NAMALWA (cell line): Measurements from ENCODE around the gene ERN2.
"Not testable (repeated sequence)": the region's sequence is repeated elsewhere in the genome, so short reads cannot be mapped to it uniquely, and the experiment has no call there.

Experiments used
- DNase-seq: peaks from one replicate; pipeline ENCODE4 v3.0.0-alpha.2; 2015; ENCODE audit warnings: low spot score

ERN2 gene

GRCh38 chr16:23722613-23723240 is 9.7 kb upstream of the ERN2 start:
- not testable (repeated sequence) for DNase-seq

- no peak for DNase-seq
These were observed 3.5 kb upstream of the ERN2 start for GRCh38 chr16:23716484-23716883.

GRCh38 chr16:23711785-23712184 is 1.2 kb downstream of the ERN2 start:
- DNase-seq: no peak

- no peak for DNase-seq
These were observed 2.5 kb downstream of the ERN2 start for GRCh38 chr16:23710504-23710903.

- no peak for DNase-seq
These were observed 3.0 kb downstream of the ERN2 start for GRCh38 chr16:23710008-23710407.

GRCh38 chr16:23709536-23709935 is 3.5 kb downstream of the ERN2 start:
- DNase-seq: no peak

- DNase-seq: no peak
These were observed 6.6 kb downstream of the ERN2 start for GRCh38 chr16:23706439-23706838.

GRCh38 chr16:23705517-23705902 is 7.5 kb downstream of the ERN2 start:
- no peak for DNase-seq

GRCh38 chr16:23704772-23705516 is 8.1 kb downstream of the ERN2 start:
- no peak for DNase-seq

- no peak for DNase-seq
These were observed 10.1 kb downstream of the ERN2 start for GRCh38 chr16:23702951-23703350.

GRCh38 chr16:23701045-23701444 is 12.0 kb downstream of the ERN2 start:
- no peak for DNase-seq

- DNase-seq: no peak
These were observed 12.5 kb downstream of the ERN2 start for GRCh38 chr16:23700509-23700908.

- DNase-seq: no peak
These were observed 12.9 kb downstream of the ERN2 start for GRCh38 chr16:23700093-23700492.

- DNase-seq: no peak
These were observed 13.9 kb downstream of the ERN2 start for GRCh38 chr16:23699100-23699499.

- DNase-seq: no peak
These were observed 17.3 kb downstream of the ERN2 start for GRCh38 chr16:23695756-23696155.

GRCh38 chr16:23694644-23695373 is 18.2 kb downstream of the ERN2 start:
- DNase-seq: no peak

- no peak for DNase-seq
These were observed 18.8 kb downstream of the ERN2 start for GRCh38 chr16:23694265-23694643.

GRCh38 chr16:23692190-23692837 is 20.7 kb downstream of the ERN2 start:
- no peak for DNase-seq

- DNase-seq: peak; percentile 36
These were observed 21.4 kb downstream of the ERN2 start for GRCh38 chr16:23691483-23692189.

GRCh38 chr16:23690771-23691482 is 22.1 kb downstream of the ERN2 start:
- DNase-seq: no peak

- DNase-seq: no peak
These were observed 23.4 kb downstream of the ERN2 start for GRCh38 chr16:23689442-23690187.
